ENCODE results near the gene SCYL3. TPM values are rescaled to one million over a fixed set of nuclear protein-coding genes. Genes with fewer than 3 reads are reported as not detected.

The SCYL3 gene
- total RNA-seq, 4 donors from 2014 or later = 10.5 to 14.2 (median 11.9) TPM

- H3K4me1 ChIP-seq = no peaks in the 10 kb centered on the region
- H3K9me3 ChIP-seq = no peaks in the 10 kb centered on the region
- no peak for TF ChIP-seq POLR2AphosphoS5 (IDR thresholded peaks at IDR 0.05)
- TF ChIP-seq EP300 (IDR thresholded peaks at IDR 0.05) = no peak
- TF ChIP-seq CTCF (IDR thresholded peaks at IDR 0.05) = no peak
- no peak for TF ChIP-seq POLR2A (IDR thresholded peaks at IDR 0.05)
- H3K27me3 ChIP-seq = peaks cover 14% of the 10 kb centered on the region
- no peak overlapping the region for H3K4me3 ChIP-seq
- H3K36me3 ChIP-seq = no peaks in the 10 kb centered on the region
- ATAC-seq = no peak
- no peak overlapping the region for H3K27ac ChIP-seq
Measured at GRCh38 chr1:169901115-169901514, 7.4 kb upstream of the SCYL3 start.

GRCh38 chr1:169900571-169900970 is 6.9 kb upstream of the SCYL3 start:
- Histone ChIP-seq H3K27ac (no peak overlapping the region), H3K27me3 (peaks cover 14% of the 10 kb centered on the region), H3K9me3 (no peaks in the 10 kb centered on the region), H3K4me3 (no peak overlapping the region), H3K4me1 (no peaks in the 10 kb centered on the region), H3K36me3 (no peaks in the 10 kb centered on the region)
- no peak for TF ChIP-seq CTCF (IDR thresholded peaks at IDR 0.05)
- no peak for ATAC-seq

DNA sequence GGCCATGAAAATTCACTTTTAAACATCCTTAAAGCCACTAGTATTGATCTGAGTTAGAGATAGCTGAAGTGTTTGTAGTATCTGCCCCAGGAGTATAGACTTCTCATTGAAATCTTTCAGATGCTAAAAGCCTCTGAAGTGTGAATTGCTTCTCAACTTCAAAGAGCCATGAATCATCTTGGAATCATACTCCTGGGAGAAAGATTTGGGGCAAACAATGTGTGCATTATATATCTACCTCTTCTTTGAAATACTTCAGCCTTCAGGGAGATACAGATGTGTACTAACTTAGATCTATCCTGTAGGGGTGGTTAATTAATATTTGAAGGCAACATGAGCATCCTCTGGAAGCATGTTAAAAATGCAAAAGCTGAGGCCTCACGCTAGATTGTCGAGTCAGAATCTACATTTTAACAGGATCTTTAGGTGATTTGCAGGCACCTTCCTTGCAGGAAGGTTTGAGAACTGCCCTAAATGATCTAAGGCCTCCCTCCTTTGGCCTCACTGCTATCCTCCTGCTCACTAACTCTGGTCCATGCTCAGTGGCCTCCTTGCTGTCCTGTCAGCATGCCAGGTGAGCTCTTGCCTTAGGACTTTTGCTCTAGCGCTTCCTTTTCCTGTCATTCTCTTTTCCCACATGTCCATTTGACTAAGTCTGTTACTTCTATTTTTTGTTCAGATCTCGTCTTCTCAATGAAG is 6.0 kb upstream of the SCYL3 start:
- H3K27me3 ChIP-seq = peaks cover 14% of the 10 kb centered on the region
- no peak for TF ChIP-seq POLR2AphosphoS5 (IDR thresholded peaks at IDR 0.05)
- no peak for TF ChIP-seq CTCF (IDR thresholded peaks at IDR 0.05)
- TF ChIP-seq POLR2A (IDR thresholded peaks at IDR 0.05) = no peak
- TF ChIP-seq EP300 (IDR thresholded peaks at IDR 0.05) = no peak
- no peak overlapping the region for H3K27ac ChIP-seq
- peaks cover 0 to under 1% (median 0%) of the 10 kb centered on the region in 3 donors for H3K4me1 ChIP-seq
- no peaks in the 10 kb centered on the region for H3K36me3 ChIP-seq
- ATAC-seq = no peak
- WGBS, 2 donors (ENCODE audit: low coverage in 1 of 2) = 45 to 56% methylated on average over 2 to 4 of the region's 4 CpGs
- H3K4me3 ChIP-seq = no peak overlapping the region
- no peaks in the 10 kb centered on the region for H3K9me3 ChIP-seq

DNA sequence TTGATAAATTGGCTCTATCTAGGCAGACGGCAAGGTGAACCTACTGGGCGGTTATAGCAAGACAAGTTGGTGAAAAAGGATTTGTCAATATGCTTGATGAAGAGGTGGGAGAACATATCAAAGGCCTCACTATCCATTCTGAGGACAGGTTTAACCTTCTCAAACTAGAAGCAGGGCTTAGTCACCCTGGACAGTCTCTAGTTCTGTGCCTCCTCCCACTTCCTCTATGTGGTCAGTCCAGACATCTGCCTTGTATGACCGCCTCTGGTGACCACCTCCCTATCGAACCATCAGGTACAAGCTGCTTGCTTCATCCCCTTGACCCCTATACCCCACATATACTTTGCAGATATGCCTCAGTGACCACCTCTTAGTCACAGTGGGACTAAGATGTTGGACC is 2.3 kb upstream of the SCYL3 start:
- WGBS, 2 donors (ENCODE audit: low coverage in 1 of 2) = 86 to 100% methylated on average over 2 of the region's 4 CpGs
- Histone ChIP-seq H3K36me3 (no peaks in the 10 kb centered on the region), H3K27ac (no peak overlapping the region), H3K9me3 (no peaks in the 10 kb centered on the region), H3K4me1 (peaks cover 5 to 22% (median 9%) of the 10 kb centered on the region in 3 donors), H3K4me3 (no peak overlapping the region), H3K27me3 (peaks cover 5% of the 10 kb centered on the region)
- no peak for ATAC-seq
- no peak for TF ChIP-seq POLR2AphosphoS5 (IDR thresholded peaks at IDR 0.05)

- Histone ChIP-seq H3K27me3 (no peaks in the 10 kb centered on the region), H3K4me1 (peaks cover 5 to 28% (median 11%) of the 10 kb centered on the region in 3 donors), H3K27ac (peak overlapping the region; percentile 98 to 99 (median 98)), H3K4me3 (peak overlapping the region; percentile 66 to 99), H3K36me3 (no peaks in the 10 kb centered on the region), H3K9me3 (no peaks in the 10 kb centered on the region)
- no peak for ATAC-seq
- WGBS, 2 donors (ENCODE audit: low coverage in 1 of 2) = 28 to 31% methylated on average over 12 to 15 of the region's 15 CpGs
- TF ChIP-seq POLR2A (IDR thresholded peaks at IDR 0.05) (peak in 1 of 2 donors; percentile 8), EP300 (IDR thresholded peaks at IDR 0.05) (no peak), POLR2AphosphoS5 (IDR thresholded peaks at IDR 0.05) (no peak), CTCF (IDR thresholded peaks at IDR 0.05) (no peak)
Measured at GRCh38 chr1:169894424-169895145, 889 bp upstream of the SCYL3 start.
